Liver (tissue), 3 donors: Measurements from ENCODE around the gene SLC2A9.

ENCODE experiments used
- ATF3 ChIP-seq: IDR thresholded peaks from 2 replicates; pipeline ENCODE4 v1.6.1; 2016; ENCODE audit warnings: antibody characterized with exemption
- CTCF ChIP-seq: fragments of 150-350 bp; IDR thresholded peaks from 2 replicates; pipeline ENCODE4 v1.5.1; 2017; ENCODE audit warnings: improper control_type of control experiment, low read depth, low read length; ENCODE audit not compliant: missing input control
- HNF4A ChIP-seq, 2 donors: conservative IDR thresholded peaks; 2 replicates each; pipeline ENCODE4 v1.6.1; 2016; ENCODE audit warnings: antibody characterized with exemption in 2 of 2, mild to moderate bottlenecking in 2 of 2
- MAX ChIP-seq: IDR thresholded peaks from 2 replicates; pipeline ENCODE4 v1.6.1; 2016; ENCODE audit warnings: antibody characterized with exemption
- REST ChIP-seq: IDR thresholded peaks from 2 replicates; pipeline ENCODE4 v1.6.1; 2016; ENCODE audit warnings: antibody characterized with exemption, mild to moderate bottlenecking
- ZBTB33 ChIP-seq: IDR thresholded peaks from 2 replicates; pipeline ENCODE4 v1.6.1; 2016; ENCODE audit warnings: antibody characterized with exemption
- donor health status: healthy.
- donor health status: healthy.

GRCh38 chr4:9947168-9948062, 73.9 kb downstream of the SLC2A9 start:
- TF ChIP-seq CTCF (no peak), REST (no peak), ATF3 (no peak), HNF4A (conservative IDR thresholded peaks at IDR 0.05) (peak in 1 of 2 donors; percentile 47), MAX (no peak), ZBTB33 (no peak)
